GM18907 (cell line): ENCODE measurements around the gene MCTP2.

Experiments
- ATAC-seq: cut with Tn5 transposase; IDR thresholded peaks from one replicate; pipeline ENCODE4 v1.9.1; 2021; ENCODE audit warnings: mild to moderate bottlenecking, moderate library complexity; ENCODE audit not compliant: unreplicated experiment

Gene MCTP2

DNA sequence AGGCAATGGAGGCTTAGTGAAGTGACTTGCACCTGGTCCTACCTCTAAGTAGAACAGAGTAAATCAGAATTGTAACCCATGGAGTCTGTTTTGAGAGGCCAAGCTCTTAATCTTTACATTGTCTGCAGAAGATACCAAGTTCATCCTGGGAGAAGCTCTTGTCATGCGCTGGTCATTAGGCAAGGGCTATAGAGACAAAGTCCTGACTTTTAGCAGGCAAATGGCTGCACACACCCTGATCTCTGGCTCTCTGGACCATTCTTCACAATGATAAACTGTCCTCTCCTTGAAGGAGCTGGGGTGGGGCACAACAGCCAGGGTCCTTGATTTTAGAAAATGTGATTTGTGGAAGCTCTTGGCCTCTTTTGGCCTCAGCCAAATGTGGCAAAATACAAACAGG is 65.4 kb downstream of the MCTP2 start:
- no peak for ATAC-seq

DNA sequence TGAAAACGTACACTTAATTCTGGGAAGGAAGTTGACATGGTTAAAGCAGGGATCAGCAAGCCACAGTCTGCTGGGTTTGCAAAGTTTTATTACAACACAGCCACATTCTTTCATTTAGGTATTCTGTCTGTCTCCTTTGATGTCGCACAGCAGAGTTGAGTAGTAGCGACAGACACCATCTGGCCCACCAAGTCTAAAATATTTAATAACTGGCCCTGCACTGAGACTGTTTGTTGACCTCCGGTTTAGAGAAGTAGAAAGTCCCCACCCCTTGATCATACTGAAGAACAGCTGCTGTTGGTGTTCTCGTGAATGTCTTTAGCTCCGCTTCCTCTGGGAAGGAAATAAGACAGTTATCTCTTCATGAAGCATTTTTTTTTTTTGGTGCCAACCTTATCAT is 66.2 kb downstream of the MCTP2 start:
- peak; percentile 84 for ATAC-seq

DNA sequence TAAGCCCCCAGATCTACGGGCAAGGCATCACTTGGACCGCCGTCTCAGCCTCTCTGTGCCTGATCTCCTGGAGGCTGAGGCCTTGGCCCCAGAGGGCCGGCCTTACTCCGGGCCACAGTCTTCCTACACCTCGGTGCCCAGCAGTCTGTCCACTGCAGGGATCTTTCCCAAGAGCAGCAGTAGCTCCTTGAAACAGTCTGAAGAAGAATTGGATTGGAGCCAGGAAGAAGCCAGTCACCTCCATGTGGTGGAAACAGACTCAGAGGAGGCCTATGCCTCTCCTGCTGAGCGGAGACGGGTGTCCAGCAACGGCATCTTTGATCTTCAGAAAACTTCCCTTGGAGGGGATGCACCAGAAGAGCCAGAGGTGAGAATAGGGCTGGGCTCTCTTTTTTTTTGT is 67.0 kb downstream of the MCTP2 start:
- no peak for ATAC-seq

DNA sequence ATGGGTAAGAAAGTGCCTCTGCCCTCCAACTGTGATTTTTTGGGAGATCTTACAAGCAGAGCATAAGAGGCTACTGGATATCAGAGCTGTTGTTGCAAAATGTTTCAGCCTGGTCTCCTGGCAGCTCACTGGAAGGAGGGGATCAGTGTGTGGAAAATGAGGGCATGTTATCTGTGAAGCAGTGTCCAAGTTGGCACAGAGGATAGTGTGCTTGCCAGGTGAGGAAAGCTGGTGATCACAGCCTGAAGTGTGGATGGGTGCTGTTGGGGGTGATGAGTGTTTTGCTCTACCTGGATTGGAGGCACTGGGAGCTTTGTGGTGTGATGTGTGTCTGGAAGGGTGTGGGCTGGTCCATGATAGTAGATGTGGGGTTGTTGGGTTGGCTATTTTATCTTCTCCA is 69.3 kb downstream of the MCTP2 start:
- no peak for ATAC-seq

DNA sequence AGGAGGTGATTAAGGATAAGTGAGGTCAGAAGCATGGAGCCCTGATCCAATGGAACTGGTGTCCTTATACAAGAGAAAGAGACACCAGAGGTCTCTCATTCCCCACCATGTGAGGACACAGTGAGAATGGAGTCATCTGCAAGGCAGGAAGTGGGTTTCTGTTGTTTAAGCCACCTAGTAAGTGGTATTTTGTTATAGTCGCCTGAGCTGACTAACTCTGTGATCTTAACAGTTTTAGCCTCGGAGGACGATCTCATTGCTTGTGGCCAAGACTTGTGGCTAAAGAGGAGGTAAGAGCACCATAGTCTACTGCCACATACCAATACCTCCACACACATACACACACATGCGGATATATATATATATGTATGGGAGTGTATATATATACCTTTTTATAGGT is 73.8 kb downstream of the MCTP2 start:
- ATAC-seq = peak; percentile 70

DNA sequence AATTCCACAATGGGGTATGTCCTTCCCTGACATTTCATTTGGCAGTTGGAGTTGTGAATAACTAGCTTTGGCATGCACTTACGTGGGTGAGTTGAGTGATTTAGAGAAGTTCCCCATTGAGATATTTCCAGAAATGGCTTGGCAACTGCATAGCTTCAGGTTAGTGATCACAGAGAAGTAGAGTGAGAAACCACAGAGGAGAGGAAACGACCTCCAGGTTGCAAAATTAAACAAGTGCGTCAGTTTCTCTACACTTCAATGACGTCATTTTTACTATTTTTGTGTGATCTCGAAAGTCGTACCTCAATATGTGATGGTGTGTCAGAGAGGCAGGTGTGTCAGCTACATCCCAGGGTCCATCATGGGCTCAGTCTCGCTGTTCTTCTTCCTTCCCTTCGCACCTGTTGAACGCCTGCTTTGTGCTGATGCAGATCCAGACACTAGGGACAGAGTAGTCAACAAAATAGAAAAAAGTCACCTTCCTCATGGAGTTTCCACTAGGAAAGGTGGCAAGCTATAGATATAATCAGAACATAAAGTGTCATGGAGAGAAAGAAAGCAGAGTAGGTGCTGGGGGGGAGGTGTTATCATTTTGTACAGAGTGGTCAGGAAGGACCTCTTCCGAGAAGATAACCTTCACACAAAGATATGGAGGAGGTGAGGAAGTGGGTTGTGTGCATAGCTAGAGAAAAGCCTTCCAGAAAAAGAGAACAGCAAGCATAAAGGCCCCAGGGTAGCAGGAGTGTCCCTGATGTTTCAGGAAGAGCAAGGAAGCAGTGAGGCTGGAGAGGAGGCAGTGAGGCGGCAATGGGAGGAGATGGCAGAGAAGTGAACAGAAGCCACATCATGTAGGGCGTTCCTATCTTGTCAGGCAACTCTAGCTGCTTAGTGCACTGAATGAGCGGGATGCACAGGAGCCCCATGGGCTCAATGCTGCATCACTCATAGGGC is 75.6 kb downstream of the MCTP2 start:
- peak; percentile 83 for ATAC-seq

DNA sequence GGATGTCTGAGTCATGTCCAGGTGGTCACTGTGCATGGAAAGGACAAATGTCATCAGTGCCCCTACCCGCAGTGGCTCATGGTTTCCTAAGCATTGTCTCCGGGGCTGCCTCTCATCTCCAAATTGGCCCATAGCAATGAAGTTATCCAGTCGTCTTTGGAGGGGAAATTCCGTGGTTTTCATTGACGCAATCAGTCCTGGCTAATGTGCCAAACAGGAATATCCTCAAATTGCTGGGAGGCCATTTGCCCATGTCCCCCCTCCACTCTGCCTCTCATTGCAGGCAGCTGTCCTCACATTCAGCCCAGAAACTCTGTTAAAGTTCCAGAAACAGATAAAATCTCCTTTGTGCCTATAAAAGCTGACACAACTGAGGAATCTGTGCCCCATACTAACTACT is 81.6 kb downstream of the MCTP2 start:
- no peak for ATAC-seq

DNA sequence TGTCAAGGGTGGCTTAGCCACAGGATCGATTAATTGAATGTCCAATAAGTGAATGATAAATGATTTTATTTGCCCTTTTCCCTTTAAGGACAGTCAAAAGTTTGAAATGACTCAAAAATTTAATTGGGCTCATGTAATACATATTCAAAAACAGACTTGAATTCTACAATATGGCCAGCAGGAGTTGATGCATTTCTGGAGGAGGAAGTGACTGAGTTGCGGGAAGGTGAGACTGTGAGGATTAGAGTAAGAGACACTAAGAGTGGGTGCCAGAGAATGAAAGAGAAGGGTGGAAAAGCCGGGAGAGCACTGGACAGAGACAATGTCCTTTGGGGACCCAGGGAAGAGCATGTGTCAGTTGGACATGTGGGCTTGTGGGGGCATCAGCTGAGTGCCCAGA is 83.3 kb downstream of the MCTP2 start:
- ATAC-seq = no peak

DNA sequence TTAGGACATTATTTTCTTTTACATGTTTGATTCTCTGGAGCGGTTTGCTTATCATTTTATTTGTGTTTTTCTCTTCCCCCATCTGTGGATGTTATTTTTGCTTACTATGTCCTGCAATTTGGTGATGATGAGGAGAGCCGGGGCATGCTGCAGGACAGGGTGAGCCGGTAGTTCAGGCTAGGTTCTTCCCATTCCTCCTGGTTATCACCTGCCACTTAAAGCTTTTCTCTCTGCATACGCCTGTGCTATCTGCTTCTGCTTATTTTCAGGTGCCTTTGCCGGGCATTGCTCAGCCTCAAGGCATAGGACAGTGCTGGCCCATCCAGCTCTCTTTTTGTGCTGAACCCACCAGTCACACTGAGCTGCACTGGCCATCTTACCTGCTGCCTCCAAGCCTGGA is 85.8 kb downstream of the MCTP2 start:
- no peak for ATAC-seq

DNA sequence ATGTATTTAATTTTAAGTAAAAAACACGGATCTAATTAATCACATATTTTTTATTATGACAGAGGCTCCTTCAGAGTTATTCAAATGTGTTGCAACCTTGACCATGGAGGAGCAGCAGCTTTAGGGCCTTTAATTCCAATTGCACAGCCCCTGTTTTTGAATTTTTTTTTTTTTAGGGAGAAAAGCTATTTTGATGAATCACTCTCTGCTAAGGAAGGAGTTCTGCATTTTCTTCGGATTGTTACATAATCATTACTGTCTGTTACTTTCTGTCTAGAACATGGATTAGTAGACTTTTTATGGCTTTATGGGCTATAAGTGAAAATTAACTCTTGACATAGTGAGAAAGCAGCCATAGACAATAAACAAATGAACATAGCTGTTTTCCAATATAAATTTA is 90.8 kb downstream of the MCTP2 start:
- no peak for ATAC-seq

DNA sequence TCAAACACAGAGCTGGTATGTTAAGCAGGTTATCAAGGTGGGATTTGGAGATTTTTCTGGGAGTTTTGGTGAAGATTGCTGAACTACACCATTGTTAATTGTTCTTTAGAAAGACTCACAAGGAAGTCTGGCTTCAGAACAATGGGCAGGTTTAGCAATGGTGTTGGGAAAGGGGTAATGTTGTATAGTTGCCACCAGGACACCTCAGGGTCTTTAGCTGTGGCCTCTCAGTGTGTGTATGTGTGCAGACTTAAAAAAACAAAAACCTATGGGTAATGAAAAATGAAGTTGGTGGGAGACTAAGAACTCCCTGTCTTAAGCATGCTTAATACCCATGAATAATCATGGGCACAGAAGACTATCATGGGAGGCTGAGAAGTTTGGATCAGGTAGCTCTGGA is 91.7 kb downstream of the MCTP2 start:
- no peak for ATAC-seq

DNA sequence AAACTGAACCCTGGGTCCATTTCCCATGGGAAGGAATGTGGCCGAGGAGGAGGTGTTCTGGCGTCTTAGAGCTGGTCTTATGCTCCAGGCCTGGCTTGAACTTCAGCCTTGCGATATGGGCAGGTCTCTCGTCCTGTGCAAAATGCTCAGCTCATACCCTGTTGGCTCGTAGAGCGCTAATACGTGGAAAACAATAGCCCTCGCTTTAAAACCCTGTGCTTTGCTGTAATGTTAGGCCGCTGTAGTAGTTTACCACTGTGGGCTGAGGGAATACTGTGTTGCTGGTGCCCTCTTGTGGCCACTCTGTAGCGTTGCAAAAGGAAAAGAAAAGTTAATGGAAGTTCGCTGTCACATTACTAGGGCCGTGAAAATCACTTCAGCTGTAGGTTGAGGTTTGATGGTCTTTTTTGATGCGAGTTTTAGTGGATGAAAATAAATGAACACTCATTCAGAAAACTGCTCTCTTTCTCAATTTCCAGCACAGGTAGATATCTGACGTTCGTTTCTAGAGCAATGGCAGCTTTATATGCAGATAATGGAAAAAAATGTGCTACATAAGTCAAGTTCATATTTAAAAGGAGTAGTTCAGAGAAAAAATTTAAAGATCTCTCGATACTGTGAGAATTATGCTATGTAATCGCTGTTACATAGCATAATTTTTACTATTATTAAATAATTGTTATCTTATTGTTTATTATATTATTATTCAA is 92.9 kb downstream of the MCTP2 start:
- ATAC-seq = peak; percentile 88

DNA sequence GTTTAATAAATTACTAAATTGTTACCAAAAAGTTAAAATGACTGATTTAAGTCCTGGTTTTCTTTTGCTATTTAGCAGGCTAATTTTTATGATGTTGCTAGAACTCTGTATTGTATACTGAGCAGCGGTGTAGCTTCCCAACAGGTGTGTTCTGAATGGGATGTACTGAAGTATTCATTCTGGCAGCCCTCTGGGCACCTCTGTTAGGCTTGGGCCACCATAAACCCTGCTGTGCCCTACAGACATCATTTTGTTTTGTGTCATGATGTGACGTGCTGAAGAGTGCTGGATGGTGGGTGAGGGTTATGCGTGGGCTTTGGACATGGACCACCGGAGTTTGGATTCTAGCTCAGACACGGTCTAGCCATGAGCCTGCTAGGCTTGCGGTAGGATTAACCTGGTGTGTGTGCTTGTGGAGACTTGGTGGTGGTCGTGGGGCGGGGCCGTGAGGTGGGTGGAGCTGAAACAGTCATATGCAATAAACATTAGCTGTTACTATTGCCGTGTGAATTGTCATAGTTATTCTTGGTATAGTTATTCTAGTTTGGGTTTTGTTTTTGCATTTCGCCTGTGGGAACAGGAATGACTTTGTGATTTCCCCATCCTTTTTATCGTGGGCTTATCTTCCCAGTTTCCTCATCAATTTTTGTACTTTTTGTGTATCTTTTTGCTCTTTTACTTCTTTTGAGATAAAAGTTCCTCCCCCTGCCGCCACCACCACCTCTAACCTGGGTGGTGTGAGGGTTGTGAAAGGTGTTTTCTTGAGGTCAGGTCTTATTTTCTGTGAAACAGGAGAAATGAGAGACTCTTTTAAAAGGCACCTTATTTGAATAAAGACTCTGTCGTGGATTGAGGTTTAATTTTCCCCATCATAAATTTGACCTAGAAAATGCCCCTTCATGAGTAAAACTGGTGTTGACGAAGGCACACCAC is 93.7 kb downstream of the MCTP2 start:
- ATAC-seq = no peak

DNA sequence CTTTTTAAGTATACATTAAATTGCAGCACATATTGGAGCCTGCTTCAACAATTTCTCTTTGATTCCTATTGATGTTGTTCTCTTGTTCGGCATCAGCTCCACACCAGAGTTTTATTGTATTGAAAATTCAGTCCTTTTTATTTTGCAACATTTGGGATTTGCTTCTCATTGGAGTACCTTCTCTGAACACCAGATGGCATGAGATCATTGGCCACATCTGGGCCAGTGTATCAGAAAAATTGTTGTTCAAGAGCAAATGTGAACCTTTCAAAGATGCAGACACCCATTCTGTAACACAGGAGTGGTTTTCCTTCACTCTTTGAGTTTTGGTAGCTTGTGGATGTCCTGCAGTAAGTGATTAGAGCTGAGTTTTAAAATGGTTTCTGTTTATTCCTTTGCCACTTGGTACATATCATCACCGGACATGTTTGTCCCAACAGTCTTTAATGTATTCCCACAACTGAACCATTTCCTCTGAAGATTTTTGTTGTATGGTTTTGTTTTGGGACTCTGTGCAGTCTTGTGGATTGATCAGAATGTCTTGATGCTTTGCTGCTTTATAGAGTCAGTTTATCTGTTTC is 96.1 kb downstream of the MCTP2 start:
- ATAC-seq = no peak

DNA sequence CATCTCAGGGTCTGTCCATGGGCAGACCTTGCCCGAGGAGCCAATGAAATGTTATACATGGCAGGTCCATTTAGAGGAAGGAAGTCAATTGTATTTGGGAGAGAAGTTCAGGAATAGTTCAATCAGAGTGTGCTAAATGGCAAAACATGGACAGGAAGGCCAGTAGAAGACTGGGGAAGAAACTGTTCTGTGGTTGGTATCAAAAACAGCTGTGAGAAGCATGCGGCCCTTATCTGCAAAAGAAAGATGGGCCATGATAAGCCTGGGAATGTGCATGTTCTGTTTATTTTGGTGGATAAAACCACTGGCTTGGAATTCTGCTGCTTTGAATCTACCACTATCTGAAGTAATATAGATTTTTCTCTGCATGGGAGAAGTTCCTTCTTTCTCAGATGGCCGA is 100.4 kb downstream of the MCTP2 start:
- no peak for ATAC-seq

DNA sequence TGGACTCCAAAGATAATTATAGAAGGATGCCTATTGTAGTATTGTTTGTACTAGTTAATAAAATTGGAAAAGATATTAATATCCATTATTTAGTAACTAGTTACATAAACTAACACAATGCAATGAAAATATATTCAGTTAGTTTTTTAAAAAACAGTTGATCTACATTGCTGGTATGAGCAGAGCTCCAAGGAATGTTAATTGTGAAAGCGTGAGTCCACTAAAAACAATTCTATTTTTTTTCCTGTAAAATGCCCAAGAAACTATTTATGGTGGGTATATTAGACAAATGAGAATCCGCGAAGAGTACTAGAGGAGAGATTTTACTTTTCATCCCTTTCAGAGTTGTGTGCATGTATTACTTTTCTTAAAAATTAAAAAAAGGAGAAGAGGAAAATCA is 104.3 kb downstream of the MCTP2 start:
- ATAC-seq = no peak

DNA sequence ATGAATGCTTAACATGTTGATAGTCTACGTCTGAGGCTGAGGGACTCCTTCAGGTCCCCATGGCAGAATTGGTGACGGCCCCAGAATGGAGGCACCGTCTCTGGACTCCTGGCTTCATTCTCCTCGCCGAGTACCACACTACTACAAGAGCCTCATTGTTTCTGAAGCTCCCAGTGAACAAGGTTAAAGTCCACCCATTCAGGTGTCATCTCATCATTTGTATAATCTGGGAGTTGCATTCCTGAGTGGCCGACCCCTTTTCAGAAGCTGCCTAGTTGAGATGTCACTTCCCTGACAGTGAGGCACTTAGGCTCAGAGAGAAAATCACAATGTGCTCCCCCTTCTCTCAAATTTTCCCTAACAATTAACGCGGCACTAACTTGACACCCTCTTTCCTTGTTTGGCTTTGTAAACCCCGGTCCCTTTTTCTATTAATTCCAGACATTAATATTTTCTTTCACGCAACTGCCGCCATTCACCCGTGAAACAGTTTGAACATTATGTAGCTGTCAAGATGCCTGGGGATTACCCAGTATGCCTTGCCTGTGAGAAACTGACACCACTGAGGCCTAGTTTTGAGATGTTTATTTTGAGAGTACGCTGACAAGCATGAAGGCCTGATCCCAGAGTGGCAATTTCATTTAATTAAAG is 105.6 kb downstream of the MCTP2 start:
- no peak for ATAC-seq

DNA sequence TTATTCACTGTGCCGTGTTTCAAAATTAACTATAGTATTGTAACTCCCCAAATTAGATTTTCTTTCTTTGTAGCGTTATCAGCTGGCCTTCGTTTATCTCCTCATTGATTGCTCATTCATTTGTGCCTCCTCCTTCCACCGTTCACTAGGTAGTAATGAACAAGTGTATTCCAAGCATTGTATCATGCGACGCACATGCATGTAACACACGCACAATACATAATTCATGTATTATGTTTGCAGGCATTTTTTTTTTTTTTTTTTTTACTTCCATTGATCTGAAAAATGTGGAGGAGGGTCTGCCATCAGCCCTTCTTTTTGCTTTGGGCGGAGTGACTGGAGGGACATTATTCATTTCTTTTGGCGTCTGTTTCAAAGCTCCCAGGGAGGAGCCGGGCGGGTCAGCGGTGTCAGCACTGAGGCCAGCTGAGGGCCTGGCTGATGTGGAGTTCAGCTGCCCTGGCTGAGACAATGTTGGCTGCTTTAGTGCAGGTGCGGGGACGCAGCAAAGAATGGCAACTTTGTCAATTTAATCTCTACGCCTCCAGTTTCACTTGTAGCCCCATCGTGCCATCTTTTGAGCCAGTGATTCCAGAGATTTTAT is 107.0 kb downstream of the MCTP2 start:
- no peak for ATAC-seq

DNA sequence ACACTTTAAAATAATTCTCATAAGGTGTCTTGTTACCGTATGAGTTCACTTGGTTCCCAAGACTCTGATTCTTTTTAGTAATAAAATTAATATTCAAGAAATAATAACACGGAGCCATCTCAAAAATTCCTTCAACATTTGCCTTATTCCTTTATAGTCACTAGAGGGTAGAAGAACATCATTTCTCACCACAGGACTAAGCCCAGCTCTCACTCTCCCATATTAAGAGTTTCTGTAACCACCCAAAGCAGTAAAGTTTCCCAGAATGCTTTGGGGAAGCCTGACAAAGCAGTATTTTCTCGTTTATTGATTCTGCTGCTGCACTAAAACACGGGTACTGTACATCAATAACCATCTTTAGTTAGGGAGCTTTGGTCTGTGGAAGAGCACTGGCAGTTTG is 114.9 kb downstream of the MCTP2 start:
- ATAC-seq = no peak

DNA sequence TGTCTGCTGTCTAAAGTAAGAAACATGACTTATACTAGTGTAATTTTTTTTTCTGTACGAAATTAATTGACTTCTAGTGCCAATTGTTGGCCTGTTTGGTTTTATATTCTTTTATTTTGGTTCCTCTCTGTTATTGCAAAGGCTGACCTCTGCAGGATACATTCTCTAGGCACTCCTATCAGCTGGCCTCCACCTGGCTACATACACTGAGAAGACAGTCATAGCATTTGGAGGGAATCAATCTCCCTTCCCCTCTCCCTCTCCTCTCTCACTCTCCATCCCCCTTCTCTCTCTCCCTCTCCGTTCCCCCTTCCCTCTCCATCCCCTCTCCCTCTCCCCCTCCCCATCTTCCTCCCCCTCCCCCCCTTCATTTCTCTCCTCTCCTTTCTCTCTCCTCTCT is 116.7 kb downstream of the MCTP2 start:
- ATAC-seq = no peak
